Cerebellar cortex (tissue), 1 donor: ENCODE measurements around the gene NCOA1.

ENCODE experiments used
- DNase-seq: peaks from one replicate; pipeline ENCODE4 v3.0.0-alpha.2; 2015; ENCODE audit warnings: low spot score

Gene NCOA1

GRCh38 chr2:24743924-24744323 lies 252.9 kb downstream of the NCOA1 start:
- DNase-seq = no peak

- no peak for DNase-seq
Measured at GRCh38 chr2:24744356-24744755, 253.3 kb downstream of the NCOA1 start.

- no peak for DNase-seq
Measured at GRCh38 chr2:24745825-24746224, 254.8 kb downstream of the NCOA1 start.

GRCh38 chr2:24747299-24747698 lies 256.2 kb downstream of the NCOA1 start:
- no peak for DNase-seq

GRCh38 chr2:24749069-24749691 lies 258.1 kb downstream of the NCOA1 start:
- no peak for DNase-seq

- DNase-seq = no peak
Measured at GRCh38 chr2:24754985-24755705, 264.1 kb downstream of the NCOA1 start.

GRCh38 chr2:24756789-24757188 lies 265.7 kb downstream of the NCOA1 start:
- DNase-seq = no peak

- no peak for DNase-seq
Measured at GRCh38 chr2:24761866-24762265, 270.8 kb downstream of the NCOA1 start.

- no peak for DNase-seq
Measured at GRCh38 chr2:24762518-24762917, 271.5 kb downstream of the NCOA1 start.

GRCh38 chr2:24763843-24764242 lies 272.8 kb downstream of the NCOA1 start:
- DNase-seq = no peak

- no peak for DNase-seq
Measured at GRCh38 chr2:24766609-24767008, 275.6 kb downstream of the NCOA1 start.

- no peak for DNase-seq
Measured at GRCh38 chr2:24768013-24768412, 277.0 kb downstream of the NCOA1 start.

GRCh38 chr2:24768601-24769000 lies 277.5 kb downstream of the NCOA1 start:
- no peak for DNase-seq

- no peak for DNase-seq
Measured at GRCh38 chr2:24771061-24771460, 280.0 kb downstream of the NCOA1 start.

- no peak for DNase-seq
Measured at GRCh38 chr2:24771764-24772586, 280.9 kb downstream of the NCOA1 start.

GRCh38 chr2:24774373-24774772 lies 283.3 kb downstream of the NCOA1 start:
- no peak for DNase-seq

- no peak for DNase-seq
Measured at GRCh38 chr2:24779116-24779515, 288.1 kb downstream of the NCOA1 start.

- DNase-seq = no peak
Measured at GRCh38 chr2:24783641-24784040, 292.6 kb downstream of the NCOA1 start.

GRCh38 chr2:24785671-24786321 lies 294.7 kb downstream of the NCOA1 start:
- no peak for DNase-seq

- no peak for DNase-seq
Measured at GRCh38 chr2:24787532-24787931, 296.5 kb downstream of the NCOA1 start.

GRCh38 chr2:24788816-24789215 lies 297.8 kb downstream of the NCOA1 start:
- DNase-seq = no peak

GRCh38 chr2:24791452-24791851 lies 300.4 kb downstream of the NCOA1 start:
- DNase-seq = peak; percentile 42

GRCh38 chr2:24792542-24792873 lies 301.5 kb downstream of the NCOA1 start:
- DNase-seq = no peak
